Neuronal stem cell (in vitro differentiated cells): ENCODE results near the gene FOXJ3.

Experiments used
- DNase-seq: peaks from one replicate; pipeline ENCODE4 v3.0.0-alpha.2; 2013; ENCODE audit warnings: low spot score
- H2AFZ ChIP-seq: one replicate; pipeline ENCODE4 v1.6.1; 2013; ENCODE audit warnings: mild to moderate bottlenecking, low read length, inconsistent platforms
- H2AK5ac ChIP-seq: 2 replicates; pipeline ENCODE4 v1.6.1; 2013; ENCODE audit warnings: low read depth, mild to moderate bottlenecking, inconsistent platforms, low read length, moderate library complexity, mixed read lengths
- H2BK120ac ChIP-seq: 2 replicates; pipeline ENCODE4 v1.6.1; 2013; ENCODE audit warnings: low read depth, mild to moderate bottlenecking, inconsistent platforms, low read length, moderate library complexity, mixed read lengths
- H2BK12ac ChIP-seq: one replicate; pipeline ENCODE4 v1.6.1; 2013; ENCODE audit warnings: low read length, inconsistent platforms
- H2BK15ac ChIP-seq: 2 replicates; pipeline ENCODE4 v1.6.1; 2013; ENCODE audit warnings: mild to moderate bottlenecking, low read length, inconsistent platforms, mixed read lengths
- H2BK5ac ChIP-seq: one replicate; pipeline ENCODE4 v1.6.1; 2013; ENCODE audit warnings: inconsistent platforms, mild to moderate bottlenecking, low read length, moderate library complexity
- H3K14ac ChIP-seq: one replicate; pipeline ENCODE4 v1.6.1; 2013; ENCODE audit warnings: low read length, inconsistent platforms
- H3K18ac ChIP-seq: 2 replicates; pipeline ENCODE4 v1.6.1; 2013; ENCODE audit warnings: low read length, inconsistent platforms
- H3K23ac ChIP-seq: 2 replicates; pipeline ENCODE4 v1.6.1; 2013; ENCODE audit warnings: low read depth, mild to moderate bottlenecking, mixed read lengths, low read length, inconsistent platforms; ENCODE audit not compliant: poor library complexity
- H3K27ac ChIP-seq: replicated peaks from 3 replicates; pipeline ENCODE4 v1.5.1; 2013; ENCODE audit warnings: low read length, inconsistent platforms
- H3K27me3 ChIP-seq, 3 experiments: 2 replicates each; pipeline ENCODE4 v1.6.1; 2013; ENCODE audit warnings: low read length in 3 of 3, mild to moderate bottlenecking in 2 of 3, inconsistent platforms in 1 of 3, low read depth in 1 of 3, mixed read lengths in 1 of 3, moderate library complexity in 1 of 3; ENCODE audit not compliant: control insufficient read depth in 3 of 3, insufficient read depth in 3 of 3
- H3K36me3 ChIP-seq, 2 donors: replicated peaks in 1 of 2; 2 replicates each; pipeline ENCODE4 v1.6.1; 2013; ENCODE audit warnings: low read length in 2 of 2; ENCODE audit not compliant: control insufficient read depth in 2 of 2, insufficient read depth in 2 of 2
- H3K4ac ChIP-seq: 2 replicates; pipeline ENCODE4 v1.6.1; 2013; ENCODE audit warnings: inconsistent platforms, mild to moderate bottlenecking, low read length, moderate library complexity
- H3K4me1 ChIP-seq, 2 donors: 1 replicate in 1 of 2; 2 replicates in 1 of 2; pipeline ENCODE4 v1.6.1; 2013; ENCODE audit warnings: low read length in 2 of 2, low read depth in 1 of 2; ENCODE audit not compliant: control insufficient read depth in 2 of 2, insufficient read depth in 1 of 2
- H3K4me2 ChIP-seq: one replicate; pipeline ENCODE4 v1.6.1; 2013; ENCODE audit warnings: mild to moderate bottlenecking, low read length, inconsistent platforms; ENCODE audit not compliant: insufficient read depth, poor library complexity, severe bottlenecking
- H3K4me3 ChIP-seq, 2 donors: 2 replicates each; pipeline ENCODE4 v1.5.1; 2013; ENCODE audit warnings: low read length in 2 of 2, mild to moderate bottlenecking in 2 of 2, inconsistent platforms in 1 of 2, moderate library complexity in 1 of 2
- H3K79me1 ChIP-seq: one replicate; pipeline ENCODE4 v1.6.1; 2013; ENCODE audit warnings: low read depth, mild to moderate bottlenecking, inconsistent platforms, low read length, moderate library complexity
- H3K9ac ChIP-seq: one replicate; pipeline ENCODE4 v1.6.1; 2013; ENCODE audit warnings: mild to moderate bottlenecking, low read depth, low read length, inconsistent platforms; ENCODE audit not compliant: poor library complexity
- H3K9me3 ChIP-seq, 2 donors: replicated peaks in 1 of 2; 2 replicates each; pipeline versions ENCODE3 to v1.6.1; 2013; ENCODE audit warnings: low read length in 2 of 2, mild to moderate bottlenecking in 2 of 2, inconsistent platforms in 1 of 2, low read depth in 1 of 2, mixed read lengths in 1 of 2, moderate library complexity in 1 of 2; ENCODE audit not compliant: control insufficient read depth in 2 of 2, insufficient read depth in 1 of 2
- H4K8ac ChIP-seq: one replicate; pipeline ENCODE4 v1.6.1; 2013; ENCODE audit warnings: low read depth, mild to moderate bottlenecking, inconsistent platforms, low read length, moderate library complexity
- H4K91ac ChIP-seq: one replicate; pipeline ENCODE4 v1.6.1; 2013; ENCODE audit warnings: low read length, low read depth, mild to moderate bottlenecking, inconsistent platforms; ENCODE audit not compliant: poor library complexity
- WGBS, 2 donors: extraction: QIAGEN DNeasy Blood & Tissue Kit; methylation state at CpG; one replicate each; pipeline ENCODE4 v1.1.7; 2013; ENCODE audit warnings: missing lambda C conversion rate in 2 of 2, mixed read lengths in 1 of 2; ENCODE audit not compliant: insufficient read length in 2 of 2, insufficient replicate concordance in 1 of 2; ENCODE audit errors: extremely low coverage in 2 of 2; 5-methylcytosine and 5-hydroxymethylcytosine counted together

Gene FOXJ3

DNA sequence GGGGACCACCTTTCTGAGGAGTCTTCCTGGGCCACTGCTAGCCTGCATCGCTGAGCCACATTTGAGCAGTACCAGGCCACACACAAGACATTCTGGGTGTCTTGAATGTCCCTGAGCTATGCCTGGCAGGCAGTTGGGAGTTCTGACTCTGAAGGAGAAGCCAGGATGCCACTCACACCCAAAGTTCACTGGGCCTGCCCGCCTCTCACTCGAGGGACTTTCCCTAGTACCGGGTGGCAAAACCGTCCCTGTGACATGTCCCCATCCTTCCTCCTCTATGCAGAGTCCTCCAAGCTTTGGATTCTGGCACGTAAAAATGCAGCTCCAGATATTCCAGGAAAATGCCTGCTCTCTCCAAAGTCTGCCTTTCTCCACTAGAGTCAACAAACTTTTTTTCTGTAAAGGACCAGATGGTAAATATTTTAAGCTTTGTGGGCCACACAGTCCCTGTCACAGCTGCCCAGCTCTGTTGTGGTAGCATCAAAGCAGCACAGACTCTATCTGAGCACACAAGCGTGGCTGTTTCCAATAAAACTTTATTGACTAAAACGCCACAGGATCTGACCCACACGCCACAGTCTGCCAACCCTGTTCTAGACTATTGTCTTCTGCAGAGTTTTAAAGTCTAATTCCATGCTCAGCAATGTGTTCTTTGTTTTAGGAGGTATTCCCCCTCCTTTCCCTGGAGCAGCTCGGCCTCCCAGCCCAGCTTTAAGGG lies 201.1 kb downstream of the FOXJ3 start:
- Histone ChIP-seq H3K23ac (no peak overlapping the region), H2BK120ac (no peak overlapping the region), H2AK5ac (no peak overlapping the region), H2BK5ac (no peak overlapping the region), H3K9me3 (no peaks in the 10 kb centered on the region), H3K27me3 (peaks cover 0 to 10% (median 0%) of the 10 kb centered on the region in 3 experiments), H2AFZ (no peak overlapping the region), H3K36me3 (no peaks in the 10 kb centered on the region), H3K4ac (no peak overlapping the region), H4K91ac (no peak overlapping the region), H3K79me1 (no peaks in the 10 kb centered on the region), H3K4me1 (peaks cover 2 to 9% of the 10 kb centered on the region in 2 donors), H3K14ac (no peak overlapping the region), H3K18ac (no peak overlapping the region), H4K8ac (no peak overlapping the region), H2BK15ac (no peak overlapping the region), H2BK12ac (no peak overlapping the region), H3K9ac (no peak overlapping the region), H3K4me2 (no peak overlapping the region), H3K27ac (no peak overlapping the region), H3K4me3 (no peak overlapping the region)
- no peak for DNase-seq
- WGBS, 2 donors: no CpG with 5 or more reads among the region's 10 CpGs

DNA sequence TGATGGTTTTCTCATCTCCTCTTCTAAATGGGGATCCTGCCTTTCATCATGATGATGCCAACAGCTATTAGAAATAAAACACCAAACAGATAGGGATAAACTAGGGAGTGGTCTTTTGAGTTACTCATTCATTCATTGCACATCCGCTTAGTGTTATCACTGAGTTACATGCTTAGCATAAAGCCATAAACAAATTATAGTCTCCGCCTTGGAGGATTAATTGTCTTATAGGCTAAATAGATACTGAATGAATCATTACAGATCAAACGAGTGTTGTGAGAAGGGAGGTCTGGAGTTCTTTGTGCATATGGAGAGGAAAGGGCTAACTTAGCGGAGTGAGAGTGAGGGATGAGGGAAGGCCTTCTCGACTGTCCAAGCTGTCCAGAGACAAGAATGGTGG lies 201.6 kb downstream of the FOXJ3 start:
- Histone ChIP-seq H3K9ac (no peak overlapping the region), H3K27me3 (peaks cover 0 to 10% (median 0%) of the 10 kb centered on the region in 3 experiments), H2BK12ac (no peak overlapping the region), H3K4me2 (no peak overlapping the region), H3K4me3 (no peak overlapping the region), H2BK15ac (no peak overlapping the region), H3K36me3 (no peaks in the 10 kb centered on the region), H2AK5ac (no peak overlapping the region), H4K91ac (no peak overlapping the region), H2BK5ac (no peak overlapping the region), H3K4ac (no peak overlapping the region), H3K23ac (no peak overlapping the region), H3K4me1 (peaks cover 5 to 9% of the 10 kb centered on the region in 2 donors), H3K14ac (no peak overlapping the region), H4K8ac (no peak overlapping the region), H3K18ac (no peak overlapping the region), H3K79me1 (no peaks in the 10 kb centered on the region), H3K9me3 (no peaks in the 10 kb centered on the region), H2AFZ (no peak overlapping the region), H2BK120ac (no peak overlapping the region), H3K27ac (no peak overlapping the region)
- no CpG with 5 or more reads among the region's 5 CpGs for WGBS, 2 donors
- DNase-seq: no peak

DNA sequence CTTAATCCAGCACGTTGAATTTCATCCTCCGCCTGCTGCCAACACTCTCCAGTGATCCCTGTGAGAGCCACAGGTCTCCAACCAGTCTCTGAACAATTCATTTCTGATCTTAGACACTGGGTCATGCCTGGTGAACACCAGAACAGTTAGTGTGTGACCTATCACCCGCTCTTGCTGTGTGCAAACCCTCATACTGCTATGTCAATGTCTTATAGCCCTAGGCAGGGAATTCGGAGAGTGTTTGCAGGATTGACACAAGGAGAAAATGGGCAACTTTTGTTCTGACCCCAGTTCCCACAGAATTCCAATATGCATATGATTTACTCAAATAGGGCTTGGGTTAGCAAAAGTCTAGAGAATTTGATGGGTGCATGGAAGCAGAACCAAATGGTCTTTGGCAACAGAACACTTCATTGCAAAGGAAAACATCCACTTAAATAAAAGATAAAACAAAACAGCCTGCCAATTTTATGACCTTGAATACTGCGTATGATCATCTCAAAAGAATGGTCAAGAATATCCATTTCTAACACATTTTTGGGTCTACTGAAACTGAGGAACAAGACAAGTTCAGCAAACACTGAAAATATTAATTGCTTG lies 204.9 kb downstream of the FOXJ3 start:
- no peak overlapping the region for H3K23ac ChIP-seq
- H4K8ac ChIP-seq: no peak overlapping the region
- H3K27ac ChIP-seq: no peak overlapping the region
- no peaks in the 10 kb centered on the region for H3K36me3 ChIP-seq
- no peak overlapping the region for H2BK5ac ChIP-seq
- peaks cover 0 to 3% of the 10 kb centered on the region in 2 donors for H3K4me1 ChIP-seq
- no peaks in the 10 kb centered on the region for H3K79me1 ChIP-seq
- no peak overlapping the region for H3K14ac ChIP-seq
- no peaks in the 10 kb centered on the region for H3K9me3 ChIP-seq
- no peak overlapping the region for H3K4me3 ChIP-seq
- no CpG with 5 or more reads among the region's 5 CpGs for WGBS, 2 donors
- DNase-seq: no peak
- no peak overlapping the region for H2AK5ac ChIP-seq
- no peak overlapping the region for H3K4ac ChIP-seq
- H2AFZ ChIP-seq: no peak overlapping the region
- no peak overlapping the region for H3K4me2 ChIP-seq
- no peak overlapping the region for H3K18ac ChIP-seq
- peaks cover 0 to 12% (median 0%) of the 10 kb centered on the region in 3 experiments for H3K27me3 ChIP-seq
- no peak overlapping the region for H3K9ac ChIP-seq
- no peak overlapping the region for H2BK120ac ChIP-seq
- no peak overlapping the region for H4K91ac ChIP-seq
- H2BK15ac ChIP-seq: no peak overlapping the region
- H2BK12ac ChIP-seq: no peak overlapping the region

DNA sequence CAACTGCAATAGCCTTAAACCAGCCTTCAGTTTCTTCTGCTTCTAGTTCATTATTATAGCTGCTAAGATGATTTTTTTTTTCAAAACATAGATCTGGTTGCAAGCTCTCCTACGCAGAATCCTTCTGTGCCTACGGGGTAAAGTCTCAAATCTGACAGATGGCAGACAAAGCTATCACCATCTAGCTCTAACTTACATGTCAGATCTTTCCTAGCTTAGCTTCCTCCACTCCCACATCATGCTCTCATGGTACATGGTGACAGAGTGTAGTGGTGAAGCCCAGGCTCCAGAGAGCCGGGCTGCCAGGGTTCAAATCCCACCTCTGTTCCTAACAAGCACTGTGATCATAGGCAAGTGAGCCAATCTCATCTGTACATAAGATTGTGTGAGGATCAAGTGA lies 206.1 kb downstream of the FOXJ3 start:
- H3K27ac ChIP-seq: no peak overlapping the region
- H3K4ac ChIP-seq: no peak overlapping the region
- no peak overlapping the region for H3K9ac ChIP-seq
- H3K14ac ChIP-seq: no peak overlapping the region
- no peaks in the 10 kb centered on the region for H3K9me3 ChIP-seq
- no peak overlapping the region for H3K4me3 ChIP-seq
- H2BK15ac ChIP-seq: no peak overlapping the region
- H3K18ac ChIP-seq: no peak overlapping the region
- peaks cover 0 to 3% of the 10 kb centered on the region in 2 donors for H3K4me1 ChIP-seq
- H2AFZ ChIP-seq: no peak overlapping the region
- H3K36me3 ChIP-seq: no peaks in the 10 kb centered on the region
- H4K91ac ChIP-seq: no peak overlapping the region
- no peak overlapping the region for H2AK5ac ChIP-seq
- no peaks in the 10 kb centered on the region for H3K79me1 ChIP-seq
- no peak overlapping the region for H3K4me2 ChIP-seq
- WGBS, 2 donors: no CpG with 5 or more reads among the region's 3 CpGs
- no peak overlapping the region for H3K23ac ChIP-seq
- H2BK5ac ChIP-seq: no peak overlapping the region
- H4K8ac ChIP-seq: no peak overlapping the region
- H3K27me3 ChIP-seq: peaks cover 0 to 12% (median 0%) of the 10 kb centered on the region in 3 experiments
- H2BK12ac ChIP-seq: no peak overlapping the region
- no peak for DNase-seq
- no peak overlapping the region for H2BK120ac ChIP-seq
